C4-2B (cell line): Measurements from ENCODE around the gene KCNK4.

Experiments used
- ZFX ChIP-seq: fragments of 450-650 bp; IDR thresholded peaks from 2 replicates; pipeline ENCODE4 v1.6.1; 2017
- TF ChIP-seq, protein P1 (sequence below): fragments of 450-650 bp; conservative IDR thresholded peaks from 2 replicates; pipeline ENCODE4 v1.5.1; 2017; ENCODE audit warnings: mild to moderate bottlenecking

DNA sequence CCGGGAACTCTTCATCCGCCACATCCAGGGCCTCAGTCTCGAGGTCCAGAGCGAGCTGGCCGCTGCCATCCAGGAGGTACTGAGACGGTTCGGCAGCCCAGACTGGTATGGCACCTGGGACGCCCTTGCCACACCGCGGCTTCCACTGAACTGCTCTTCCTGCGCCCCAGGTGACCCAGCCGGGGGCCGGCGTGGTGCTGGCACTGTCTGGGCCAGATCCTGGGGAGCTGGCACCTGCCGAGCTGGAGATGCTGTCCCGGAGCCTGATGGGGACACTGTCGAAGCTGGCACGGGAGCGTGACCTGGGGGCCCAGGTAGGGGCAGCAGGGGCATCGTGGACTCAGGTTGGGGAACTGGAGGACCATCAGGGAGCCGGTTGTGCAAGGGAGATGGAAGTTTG, 50.3 kb downstream of the KCNK4 start:
- TF ChIP-seq, protein P1, sequence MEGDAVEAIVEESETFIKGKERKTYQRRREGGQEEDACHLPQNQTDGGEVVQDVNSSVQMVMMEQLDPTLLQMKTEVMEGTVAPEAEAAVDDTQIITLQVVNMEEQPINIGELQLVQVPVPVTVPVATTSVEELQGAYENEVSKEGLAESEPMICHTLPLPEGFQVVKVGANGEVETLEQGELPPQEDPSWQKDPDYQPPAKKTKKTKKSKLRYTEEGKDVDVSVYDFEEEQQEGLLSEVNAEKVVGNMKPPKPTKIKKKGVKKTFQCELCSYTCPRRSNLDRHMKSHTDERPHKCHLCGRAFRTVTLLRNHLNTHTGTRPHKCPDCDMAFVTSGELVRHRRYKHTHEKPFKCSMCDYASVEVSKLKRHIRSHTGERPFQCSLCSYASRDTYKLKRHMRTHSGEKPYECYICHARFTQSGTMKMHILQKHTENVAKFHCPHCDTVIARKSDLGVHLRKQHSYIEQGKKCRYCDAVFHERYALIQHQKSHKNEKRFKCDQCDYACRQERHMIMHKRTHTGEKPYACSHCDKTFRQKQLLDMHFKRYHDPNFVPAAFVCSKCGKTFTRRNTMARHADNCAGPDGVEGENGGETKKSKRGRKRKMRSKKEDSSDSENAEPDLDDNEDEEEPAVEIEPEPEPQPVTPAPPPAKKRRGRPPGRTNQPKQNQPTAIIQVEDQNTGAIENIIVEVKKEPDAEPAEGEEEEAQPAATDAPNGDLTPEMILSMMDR = no peak
- TF ChIP-seq ZFX = no peak
